ENCODE results near the gene SLC43A2.
"Not testable (repeated sequence)": the region's sequence is repeated elsewhere in the genome, so short reads cannot be mapped to it uniquely, and the experiment has no call there.

SLC43A2 gene

DNA sequence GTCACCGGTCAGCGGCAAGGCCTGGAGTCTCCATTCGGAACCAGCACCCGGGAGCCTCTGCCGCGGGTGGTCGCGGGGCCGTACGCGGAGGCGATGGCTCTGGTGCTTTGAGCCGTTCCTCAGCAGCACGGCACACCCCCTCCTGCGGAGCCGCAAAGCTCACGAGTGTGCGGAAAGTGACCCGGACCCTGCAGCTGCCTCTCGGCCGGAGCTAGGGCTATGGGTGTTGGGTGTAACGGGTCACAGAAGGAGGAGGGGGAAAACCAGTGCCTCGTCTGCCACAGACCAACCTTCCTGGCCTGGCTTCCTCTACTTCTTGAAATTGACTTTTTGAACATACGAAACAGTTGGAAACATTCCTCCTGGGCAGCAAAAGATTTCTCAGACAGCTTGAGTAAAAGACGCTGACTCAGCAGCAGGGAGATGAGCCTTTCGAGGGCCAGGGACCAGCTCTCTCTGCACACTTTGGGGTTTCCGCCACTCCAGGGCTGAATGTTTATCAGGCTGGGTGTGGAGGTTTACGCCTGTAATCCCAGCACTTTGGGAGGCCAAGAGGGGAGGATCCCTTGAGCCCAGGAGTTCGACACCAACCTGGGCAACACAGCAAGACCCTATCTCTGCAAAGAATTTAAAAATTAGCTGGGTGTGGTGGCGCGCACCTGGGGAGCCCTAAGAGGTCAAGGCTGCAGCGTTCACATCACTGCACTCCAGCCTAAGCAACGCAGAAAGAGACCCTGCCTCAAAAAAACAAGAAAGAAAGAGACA is 39.6 kb downstream of the SLC43A2 start:
- DNase-seq = no peak

DNA sequence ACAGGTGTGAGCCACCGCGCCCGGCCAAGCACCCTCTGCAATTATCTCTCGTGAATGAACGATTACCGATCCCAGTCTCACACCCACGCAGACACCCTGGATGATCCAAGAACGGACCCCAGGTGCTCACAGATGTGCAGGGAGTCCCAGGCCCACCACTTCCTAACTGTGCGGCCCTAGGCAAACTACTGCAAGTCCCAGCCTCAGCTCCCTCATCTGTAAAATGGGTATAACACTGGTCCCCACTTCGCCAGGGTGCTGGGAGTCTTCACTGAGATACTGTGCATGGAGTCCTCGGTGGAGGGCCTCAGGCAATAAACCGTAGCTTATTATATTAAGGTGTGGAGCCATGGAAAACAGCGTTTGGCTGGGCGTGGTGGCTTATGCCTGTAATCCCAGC is 44.5 kb downstream of the SLC43A2 start:
- no peak for DNase-seq

DNA sequence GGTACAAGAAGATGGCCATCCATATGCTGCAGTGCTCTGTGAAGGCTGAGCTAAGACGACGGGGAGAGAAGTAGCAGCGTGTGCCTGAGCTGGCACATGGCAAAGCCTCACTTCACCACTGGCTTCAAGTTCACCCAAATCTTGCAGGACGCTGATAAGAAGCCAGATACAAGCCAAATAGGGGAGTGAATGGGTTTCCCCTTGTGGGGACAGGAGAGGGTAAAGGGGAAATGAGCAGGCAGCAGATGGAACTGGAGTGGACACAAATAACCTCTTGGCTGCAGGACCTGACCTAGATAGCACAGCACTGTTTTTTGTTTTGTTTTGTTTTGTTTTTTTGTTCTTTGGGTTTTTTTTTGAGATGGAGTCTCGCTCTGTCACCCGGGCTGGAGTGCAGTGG is 45.1 kb downstream of the SLC43A2 start:
- DNase-seq = no peak

DNA sequence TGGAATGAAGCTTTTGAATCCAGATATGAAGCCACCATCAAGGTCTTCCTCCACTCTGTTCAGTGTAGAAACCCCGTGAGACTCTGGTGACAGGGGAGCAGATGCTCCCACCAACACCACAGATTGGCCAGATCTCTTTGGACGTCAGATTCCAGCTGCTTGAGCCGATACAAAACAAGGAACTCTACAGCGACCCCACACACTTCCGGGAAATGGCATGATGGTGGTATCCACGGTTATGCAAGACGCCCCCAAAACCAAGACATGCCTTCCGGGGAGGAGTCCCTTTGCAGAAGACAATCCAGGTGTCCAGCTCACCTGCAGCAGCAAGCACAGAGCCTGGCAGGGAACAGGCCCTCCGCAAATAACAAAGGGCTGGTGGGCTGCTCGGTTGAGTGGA is 46.3 kb downstream of the SLC43A2 start:
- no peak for DNase-seq

DNA sequence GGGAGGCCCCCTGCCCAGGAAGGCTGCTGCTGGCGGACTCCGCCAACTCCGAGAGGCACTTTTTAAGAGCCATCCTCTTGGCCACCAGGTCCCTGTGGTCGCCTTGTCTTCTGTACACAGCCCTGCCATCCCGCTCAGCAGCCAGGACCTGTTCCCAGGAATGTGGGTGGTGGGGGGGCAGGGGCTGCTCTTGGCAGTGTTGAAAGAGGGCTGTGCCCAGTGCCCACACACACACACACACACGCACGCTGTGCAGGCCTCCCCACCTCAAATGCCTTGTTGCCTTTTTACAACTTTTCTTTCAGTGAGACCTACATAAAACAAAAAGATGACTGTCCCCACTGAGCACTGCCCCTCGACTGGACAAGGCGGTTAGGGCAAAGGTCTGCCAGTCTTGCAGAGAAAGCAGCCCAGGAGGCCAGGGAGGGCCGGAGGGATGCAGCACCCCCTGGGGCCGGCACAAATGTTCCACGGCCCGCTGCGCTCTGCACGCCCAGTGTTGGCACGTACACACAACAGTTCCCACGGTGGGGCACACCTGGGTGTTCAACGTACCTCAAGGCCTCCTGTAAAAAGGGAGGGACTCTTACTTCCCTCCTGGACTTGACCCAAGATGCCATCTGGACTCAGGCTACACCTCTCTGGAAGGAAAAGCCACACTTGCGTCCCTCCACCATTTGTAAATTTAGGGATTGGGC is 47.5 kb downstream of the SLC43A2 start:
- DNase-seq = no peak

DNA sequence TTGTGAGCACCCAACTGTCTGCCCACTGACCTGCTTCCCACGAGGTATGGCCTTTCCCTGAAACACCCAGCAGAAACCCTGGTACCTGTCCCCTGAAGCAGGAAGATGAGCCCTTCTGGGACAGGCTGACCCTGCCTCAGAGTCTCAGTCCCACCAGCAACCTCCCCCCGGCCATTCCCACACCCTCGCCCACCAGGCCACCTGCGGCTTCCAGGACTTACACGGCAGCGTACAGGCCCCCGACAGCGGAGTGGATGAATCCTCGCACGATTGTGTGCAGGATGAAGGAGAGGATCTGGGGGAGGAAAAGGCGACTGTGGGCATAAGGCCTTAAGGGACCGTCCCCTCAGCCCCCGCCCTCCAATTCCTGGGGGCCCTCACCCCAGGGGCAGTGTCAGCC is 50.6 kb downstream of the SLC43A2 start:
- DNase-seq = no peak

DNA sequence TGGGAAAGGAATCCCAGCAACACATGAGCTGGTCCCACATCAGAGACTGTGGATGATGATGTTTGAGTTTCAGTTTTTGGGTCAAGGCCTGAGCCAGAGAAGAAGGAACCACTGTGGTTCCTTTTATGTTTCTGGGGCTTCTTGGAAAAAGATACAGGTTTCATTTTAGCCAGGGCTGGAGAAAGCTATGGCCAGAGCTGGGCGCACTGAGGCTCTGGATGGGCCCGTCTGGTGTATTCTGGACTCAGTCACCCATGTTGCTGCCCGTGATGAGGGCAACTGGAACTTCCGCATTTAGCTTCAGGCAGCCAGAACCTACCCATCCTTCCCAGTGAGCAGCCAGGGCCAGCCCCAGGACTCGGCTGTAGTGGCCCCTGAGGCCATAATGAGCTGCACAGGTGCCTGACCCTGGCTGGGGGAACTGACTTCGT is 51.0 kb downstream of the SLC43A2 start:
- DNase-seq = no peak

DNA sequence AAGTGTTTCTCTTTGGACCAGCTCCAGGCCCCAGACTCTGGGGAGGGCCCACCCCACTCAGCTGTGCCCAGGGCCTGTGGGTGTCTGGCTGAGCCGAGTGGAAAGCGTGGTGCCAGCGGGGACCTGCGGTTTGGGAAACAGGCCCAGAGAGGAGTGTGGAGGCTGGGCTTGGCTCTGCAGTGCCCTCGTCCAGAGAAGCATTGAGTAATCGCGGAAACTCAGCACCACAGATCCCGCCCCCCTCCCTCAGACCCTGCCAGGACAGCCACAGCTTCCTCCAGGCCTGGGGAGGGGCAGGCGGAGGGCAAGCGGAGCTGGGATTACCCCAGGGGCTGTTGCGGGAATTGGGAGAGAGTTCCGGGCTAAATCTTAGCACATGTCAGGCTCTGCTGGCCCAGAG is 51.5 kb downstream of the SLC43A2 start:
- no peak for DNase-seq

DNA sequence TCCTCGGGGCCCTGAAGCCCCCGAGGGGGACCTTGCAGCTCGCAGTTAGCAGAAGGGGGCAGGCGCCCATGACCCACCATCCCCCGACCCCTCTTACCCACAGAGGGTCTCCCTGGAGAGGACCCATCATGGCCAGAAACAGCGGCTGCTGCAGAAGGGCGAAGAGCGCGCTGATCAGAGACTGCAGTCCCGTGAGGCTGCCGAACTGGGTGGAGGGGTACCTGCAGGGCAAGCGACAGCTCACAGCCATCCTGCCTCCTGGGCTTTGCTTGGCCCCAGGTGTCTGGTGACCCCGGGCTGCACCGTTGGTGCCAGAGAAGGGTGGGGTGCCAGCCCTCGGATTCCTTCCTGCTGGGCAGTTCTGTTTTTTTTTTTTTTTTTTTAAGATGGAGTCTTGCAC is 52.1 kb downstream of the SLC43A2 start:
- no peak for DNase-seq

DNA sequence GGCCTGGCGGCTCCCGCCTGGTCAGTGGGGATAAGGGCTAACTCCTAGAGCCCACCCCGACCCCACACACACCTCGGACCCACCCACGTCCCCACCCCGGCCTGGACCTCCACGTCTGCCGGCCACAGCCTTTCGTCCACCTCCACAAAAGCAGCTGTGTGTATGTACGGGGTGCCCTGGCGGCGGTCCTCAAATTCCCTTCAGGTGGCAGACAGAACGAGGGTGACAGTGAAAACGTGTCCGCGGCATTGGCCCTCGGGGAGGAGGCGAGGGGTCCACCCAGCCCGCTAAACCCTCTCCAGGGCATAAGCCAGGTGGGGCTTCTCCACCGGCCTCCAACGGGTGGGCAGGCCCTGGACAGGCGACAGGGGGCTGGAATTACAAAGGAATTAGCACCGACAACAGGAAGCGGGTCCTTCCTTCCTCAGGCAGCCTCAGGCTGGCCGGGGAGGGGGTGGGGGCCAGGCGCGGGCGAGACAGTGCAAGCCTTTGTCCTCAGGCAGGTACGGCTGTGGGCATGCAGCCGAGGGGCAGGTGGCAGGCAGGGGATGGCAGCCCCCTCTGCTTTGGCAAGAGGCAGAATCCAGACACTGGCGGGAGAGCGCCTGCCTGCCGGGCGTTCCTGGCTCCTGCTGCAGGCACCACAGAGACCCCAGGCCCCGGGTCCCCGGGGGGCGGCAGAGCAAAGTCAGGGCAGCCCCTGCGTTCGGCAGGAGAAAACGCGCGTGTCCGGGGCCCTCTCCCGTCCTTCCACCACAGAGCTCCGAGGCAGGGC is 53.8 kb downstream of the SLC43A2 start:
- no peak for DNase-seq

DNA sequence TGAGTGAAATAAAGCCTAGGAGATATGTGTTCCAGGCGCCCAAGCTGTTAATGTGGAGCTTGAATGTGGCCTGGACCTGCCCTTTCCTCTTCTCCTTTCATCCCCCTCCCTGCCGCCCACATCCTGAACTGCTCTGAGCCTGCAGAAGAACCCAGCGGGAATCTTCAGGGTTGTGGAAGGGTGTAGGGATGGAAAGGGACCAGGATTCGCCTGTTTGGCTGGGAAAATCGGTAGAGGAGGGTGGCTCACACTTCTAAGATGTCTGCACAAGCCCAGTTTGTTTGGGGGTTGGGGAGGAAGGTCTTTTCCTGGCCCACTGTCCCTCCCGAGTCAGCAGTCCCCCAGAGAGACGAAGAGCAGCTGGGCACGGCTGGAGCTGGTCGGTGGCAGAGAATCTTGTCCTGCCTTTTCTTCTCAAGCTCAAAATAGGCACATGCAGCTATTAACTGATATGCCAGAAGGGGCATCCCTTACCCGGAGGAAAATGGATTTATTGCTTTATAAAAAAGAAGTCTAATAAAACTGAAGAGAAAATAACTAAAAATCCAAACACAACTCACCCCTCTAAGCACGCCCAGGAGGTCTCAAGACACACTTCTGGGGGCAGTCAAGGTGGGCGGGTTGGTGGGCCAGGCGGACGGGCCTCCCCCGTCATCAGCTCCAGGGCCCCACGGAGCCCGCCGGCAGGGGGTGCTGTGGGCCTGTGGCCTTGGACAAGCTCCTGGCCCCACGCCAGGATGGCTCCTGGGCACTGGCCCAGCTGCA is 54.5 kb downstream of the SLC43A2 start:
- DNase-seq = peak; percentile 67

DNA sequence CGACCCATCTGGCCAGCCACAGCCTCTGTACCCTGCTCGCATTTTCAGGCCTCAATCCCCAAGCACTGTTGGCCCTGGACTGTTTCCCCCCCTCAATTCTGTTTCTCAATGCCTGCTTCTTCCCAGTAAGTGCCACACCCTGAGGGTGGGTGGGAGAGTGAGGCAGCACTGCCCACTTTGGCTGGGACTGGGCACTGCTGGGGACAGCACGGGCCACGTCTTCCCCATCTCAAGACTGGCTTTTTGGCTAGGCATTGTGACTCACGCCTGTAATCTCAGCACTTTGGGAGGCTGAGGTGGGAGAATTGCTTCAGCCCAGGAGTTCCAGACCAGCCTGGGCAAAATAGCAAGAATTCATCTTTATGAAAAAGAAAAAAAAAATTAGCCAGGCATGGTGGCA is 56.0 kb downstream of the SLC43A2 start:
- DNase-seq = not testable (repeated sequence)

DNA sequence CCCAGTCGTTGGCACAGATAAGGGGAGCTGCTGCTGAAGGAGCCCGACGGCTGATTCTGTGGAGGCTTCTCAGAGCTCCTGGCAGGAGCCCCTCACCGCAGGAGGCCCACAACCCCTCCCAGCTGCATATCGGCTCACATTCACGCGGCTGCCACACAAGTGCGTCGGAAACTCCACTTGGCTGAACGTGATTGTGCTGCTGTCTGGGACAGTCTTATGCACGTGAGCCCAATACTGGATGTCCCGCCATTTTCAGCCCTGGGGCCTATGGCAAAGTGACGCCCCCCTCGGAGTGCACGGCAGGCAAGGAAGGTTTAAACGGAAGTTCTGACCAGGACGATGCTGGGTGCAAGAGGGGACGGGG is 57.3 kb downstream of the SLC43A2 start:
- no peak for DNase-seq

DNA sequence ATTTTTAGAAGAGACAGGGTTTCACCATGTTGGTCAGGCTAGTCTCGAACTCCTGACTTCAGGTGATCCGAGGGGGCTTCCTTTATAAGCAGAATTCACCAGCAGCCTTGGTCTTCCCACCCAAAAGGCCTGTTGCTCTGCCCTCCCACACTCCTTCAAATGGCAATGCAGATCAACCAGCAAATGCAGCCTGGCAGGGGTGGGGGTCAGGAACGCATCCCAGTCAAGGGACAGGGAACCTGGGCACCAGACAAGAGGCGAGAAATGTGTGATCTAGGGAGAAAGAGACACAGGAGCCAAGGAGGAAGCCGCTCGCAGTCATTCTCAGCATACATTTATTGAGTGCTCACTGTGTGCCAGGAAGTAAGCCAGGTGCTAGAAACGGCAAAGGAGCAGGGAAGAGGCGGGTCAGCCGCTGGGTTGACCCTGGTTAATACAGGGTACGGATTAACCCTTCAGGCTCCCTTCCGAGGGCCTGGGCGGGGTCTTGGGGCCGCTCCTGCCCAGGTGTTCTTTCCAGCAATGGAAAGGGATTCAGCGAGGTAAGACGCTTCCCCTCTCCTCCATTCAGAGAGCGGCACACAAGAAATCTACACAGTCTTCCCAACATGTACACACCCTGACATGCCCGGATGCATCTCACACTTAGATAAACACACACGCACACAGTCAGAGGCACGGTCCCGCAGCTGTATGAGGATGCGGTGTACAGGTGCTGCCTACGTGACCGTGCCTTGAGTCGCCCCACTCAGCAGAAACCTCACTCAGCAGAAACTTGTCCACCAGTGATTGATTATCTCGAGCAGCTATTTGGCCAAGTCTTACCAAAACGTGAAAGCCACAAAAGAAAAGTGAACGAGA is 59.5 kb downstream of the SLC43A2 start:
- DNase-seq = no peak

DNA sequence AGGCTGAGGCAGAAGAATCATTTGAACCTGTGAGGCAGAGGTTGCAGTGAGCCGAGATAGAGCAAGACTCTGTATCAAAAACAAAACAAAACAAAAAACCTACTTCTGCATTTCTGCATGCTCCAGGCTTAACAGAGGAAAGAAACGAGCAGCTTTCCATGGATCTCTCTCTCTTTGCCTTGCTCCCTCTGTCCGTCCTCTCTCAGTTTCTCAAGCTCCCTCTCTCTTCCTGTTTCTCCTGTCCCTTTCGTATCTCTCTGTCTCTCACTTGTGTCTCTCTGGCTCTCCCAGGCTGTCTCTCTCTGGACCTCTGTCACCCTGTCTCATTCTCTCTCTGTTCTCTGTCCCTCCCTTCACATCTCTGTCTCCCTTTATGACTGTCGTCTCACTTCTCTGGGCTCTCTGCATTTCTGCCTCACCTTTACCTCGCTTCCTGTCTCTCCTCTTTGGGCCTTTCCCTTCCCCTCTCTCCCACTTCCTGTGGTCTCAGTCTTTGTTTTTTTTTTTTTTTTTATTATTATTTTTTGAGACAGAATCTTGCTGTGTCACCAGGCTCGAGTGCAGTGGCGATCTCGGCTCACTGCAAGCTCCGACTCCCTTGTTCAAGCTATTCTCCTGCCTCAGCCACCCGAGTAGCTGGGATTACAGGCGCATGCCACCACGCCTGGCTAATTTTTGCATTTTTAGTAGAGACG is 62.0 kb downstream of the SLC43A2 start:
- no peak for DNase-seq

DNA sequence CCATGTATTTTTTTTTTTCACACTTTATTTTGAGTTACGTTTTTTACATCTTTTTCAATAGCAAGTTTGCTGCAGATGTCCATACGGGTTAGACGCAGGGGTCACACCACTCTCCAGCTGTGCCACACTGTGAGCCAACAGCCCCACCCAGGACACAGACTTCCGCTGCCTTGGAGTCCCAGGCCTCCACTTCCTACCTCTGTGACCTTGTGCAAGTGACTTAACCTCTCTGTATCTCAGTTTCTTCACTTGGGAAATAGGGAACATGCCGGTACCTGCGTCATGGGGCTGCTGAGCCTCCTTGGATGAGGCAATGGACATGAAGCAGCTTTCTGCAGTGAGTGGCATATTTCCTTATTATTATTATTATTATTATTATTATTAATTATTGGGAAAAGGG is 62.8 kb downstream of the SLC43A2 start:
- no peak for DNase-seq

DNA sequence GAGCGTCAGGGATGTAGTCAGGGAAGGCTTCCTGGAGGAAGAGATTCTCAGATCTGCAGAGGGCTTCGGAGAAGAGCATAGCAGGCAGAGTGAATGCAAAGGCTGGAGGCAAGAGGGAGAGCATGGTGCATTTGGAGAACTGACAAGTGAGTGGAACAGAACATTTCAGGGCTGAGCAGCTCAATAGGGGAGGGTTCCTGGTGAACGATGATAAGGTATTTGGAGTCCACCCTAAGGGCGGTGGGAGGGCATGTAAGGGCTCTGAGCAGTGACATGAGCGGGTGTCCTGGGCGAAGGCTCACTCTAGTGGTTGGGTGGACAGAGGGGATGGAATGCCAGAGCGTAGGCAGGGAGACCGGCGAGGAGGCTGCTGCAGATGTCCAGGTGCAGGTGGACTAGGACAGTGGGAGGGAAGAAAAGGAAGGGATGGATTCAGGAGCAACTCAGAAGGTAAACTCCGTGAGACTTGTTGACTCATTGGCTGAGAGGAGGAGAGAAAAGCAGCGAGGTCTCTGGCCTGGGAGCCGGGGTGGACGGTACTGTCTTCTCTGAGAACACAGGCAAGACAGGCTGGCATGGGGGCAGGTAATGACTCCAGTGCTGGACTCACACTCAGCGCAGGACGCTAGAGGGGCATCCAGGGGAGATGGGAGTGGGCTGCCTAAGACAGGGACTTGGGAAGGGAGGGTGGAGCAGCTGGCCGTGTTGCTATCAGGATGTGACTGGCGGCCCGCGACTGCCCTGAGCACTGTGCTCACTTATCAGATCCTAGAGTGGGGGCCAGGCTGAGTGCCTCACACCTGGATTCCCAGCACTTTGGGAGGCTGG is 64.6 kb downstream of the SLC43A2 start:
- no peak for DNase-seq

DNA sequence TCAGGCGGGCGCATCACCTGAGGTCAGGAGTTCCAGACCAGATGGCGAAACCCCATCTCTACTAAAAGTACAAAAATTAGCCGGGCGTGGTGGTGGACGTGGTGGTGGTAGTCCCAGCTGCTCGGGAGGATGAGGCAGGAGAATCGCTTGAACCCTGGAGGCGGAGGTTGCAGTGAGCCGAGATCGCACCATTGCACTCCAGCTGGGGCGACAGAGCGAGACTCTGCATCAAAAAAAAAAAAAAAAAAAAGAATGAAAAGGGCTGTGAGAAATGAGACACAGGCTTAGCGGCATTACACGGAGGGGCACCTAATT is 65.2 kb downstream of the SLC43A2 start:
- DNase-seq = not testable (repeated sequence)

DNA sequence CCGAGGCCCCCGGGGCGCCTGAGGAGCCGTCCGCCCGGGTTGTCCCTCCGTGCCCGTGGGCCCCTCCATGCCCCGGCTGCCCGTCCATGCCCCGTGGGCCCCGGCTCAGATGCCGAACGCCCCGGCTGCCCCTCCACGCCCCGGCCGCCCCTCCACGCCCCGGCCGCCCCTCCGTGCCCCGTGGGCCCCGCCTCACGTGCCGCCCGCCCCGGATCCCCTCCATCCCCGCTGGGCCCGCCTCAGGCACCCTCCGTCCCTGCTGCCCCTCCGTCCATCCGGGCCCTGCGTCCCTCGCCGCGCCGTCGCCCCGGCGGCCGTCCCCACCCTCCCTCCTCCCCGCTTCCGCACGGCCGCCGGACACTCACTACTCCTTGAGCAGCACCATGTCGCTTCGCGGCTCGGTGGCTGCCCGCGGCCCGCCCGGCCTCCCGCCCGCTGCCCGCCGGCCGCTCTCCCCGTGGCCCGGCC is 66.4 kb downstream of the SLC43A2 start:
- DNase-seq = no peak

DNA sequence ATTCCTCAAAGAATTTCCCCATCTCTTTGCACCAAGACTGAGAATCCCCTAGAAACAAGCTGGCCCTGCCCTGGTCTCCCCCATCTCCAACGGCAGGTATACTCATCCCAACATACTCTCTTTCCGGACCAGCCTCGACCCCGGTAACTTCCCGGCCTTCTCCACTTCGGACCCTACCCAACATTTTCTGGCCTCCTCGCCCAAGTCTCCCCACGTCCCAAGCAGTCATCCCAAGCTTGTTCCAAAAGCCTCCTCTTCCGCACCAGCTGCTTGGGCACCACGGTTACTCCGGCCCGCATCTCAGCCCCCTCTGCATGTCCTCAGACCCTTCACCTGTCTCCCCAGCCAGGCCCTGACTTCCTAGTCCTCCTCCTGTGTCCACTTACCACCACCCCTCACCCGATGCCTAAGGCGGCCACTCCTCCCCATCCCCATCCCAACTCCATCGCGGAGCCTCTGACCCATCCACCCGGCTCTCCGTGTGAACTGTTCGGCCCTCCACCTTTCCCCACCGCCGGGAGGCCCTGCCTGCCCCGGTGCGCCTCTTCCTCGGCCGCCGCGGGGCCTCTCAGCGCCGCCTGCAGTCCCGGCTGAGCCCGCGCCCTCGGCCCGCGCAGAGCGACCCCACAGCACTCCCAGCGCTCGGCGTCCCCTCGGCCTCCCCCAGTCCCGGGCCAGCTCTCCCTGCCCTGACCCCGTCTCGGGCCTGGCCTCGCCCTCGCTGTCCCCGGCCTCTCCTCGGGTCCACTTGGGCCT is 67.0 kb downstream of the SLC43A2 start:
- peak; percentile 46 for DNase-seq

Measured in stimulated activated CD4-positive, alpha-beta T cell treated with anti-CD3 and anti-CD28 coated beads, Interleukin-4, amount 100 ng/mL, for 1 hour (primary cell).